ENCODE measurements around the gene VOPP1.

VOPP1 gene

GRCh38 chr7:55457801-55458200, 114.5 kb downstream of the VOPP1 start:
- DNase-seq, result no peak

DNA sequence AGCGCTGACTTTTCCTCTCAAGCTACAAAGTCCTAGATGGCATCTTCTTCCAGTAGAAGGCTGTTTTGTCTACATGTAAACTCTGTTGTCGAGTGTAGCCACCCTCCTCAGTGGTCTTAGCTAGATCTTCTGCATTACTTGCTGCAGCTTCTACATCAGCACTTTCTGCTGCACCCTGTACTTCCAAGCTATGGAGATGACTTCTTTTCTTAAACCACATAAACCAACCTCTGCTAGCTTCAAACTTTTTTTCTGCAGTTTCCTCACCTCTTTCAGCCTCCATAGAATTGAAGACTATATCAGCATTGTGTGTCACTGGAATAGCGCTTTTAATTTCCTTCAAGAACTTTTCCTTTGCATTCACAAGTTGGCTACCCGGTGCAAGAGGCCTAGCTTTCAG, 119.3 kb downstream of the VOPP1 start:
- no peak for DNase-seq

DNA sequence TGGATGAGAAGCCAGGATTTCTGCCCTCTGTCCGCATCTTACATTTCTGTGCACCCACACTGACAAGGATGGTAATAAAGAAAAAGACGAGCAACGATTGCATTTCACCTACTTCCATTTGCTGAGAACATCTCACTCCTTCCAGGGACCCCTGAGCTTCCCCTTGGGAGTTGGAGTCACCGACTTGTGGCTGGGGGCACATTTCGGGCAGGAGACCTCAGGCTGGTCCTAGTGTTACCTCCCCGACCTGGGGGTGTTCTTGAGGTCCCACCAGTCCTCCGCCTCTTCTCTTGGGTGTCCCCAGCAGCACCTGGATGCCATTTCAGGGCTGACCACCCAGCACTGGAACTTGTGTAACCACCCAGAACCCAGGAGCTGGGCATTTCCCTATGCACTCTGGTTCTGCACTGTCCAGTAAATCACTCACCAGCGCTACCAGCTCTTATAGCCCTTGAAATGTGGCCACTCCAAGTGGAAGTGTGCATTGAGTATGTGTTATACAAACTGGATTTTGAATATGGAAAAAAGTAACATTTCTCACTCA, 122.2 kb downstream of the VOPP1 start:
- DNase-seq, result no peak

DNA sequence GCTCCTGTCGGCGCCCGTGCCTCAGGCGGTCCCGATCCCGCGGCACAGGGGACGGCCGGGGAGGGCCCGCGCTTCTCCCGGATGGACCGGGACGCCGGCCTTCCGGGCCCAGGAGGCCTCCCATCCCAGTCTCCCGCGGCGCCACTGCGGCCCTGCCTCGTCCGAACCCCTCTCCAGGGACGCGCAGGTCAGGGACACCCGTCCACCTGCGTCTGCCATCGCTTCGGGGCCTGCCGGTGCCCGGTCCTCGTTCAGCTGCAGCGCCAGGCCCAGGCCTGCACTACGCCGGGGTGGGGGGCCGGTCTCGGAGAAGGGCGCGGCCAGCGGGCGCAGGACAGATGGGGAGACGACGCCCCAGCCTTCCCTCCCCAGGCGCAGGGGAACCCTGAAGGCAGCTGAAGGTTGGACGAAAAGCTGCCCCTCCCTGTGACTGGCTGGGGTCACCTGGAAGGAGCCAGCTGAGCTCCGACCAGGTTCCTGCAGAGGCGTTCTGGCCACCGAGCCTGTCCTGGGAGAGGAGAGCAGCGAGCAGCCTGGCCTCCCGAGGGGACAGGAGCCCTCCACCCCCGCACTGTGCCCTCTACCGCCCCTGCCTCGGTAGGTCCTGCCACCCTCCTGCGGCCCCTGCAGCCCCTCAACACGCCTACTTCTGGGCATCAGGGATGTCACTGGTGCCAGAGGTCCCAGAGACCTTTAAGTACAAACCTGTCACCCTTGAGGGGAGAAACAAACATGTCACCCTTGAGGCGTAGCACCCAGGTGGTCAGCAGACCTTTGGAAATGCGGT, 122.9 kb downstream of the VOPP1 start:
- no peak for DNase-seq

GRCh38 chr7:55448526-55448925, 123.8 kb downstream of the VOPP1 start:
- DNase-seq, result no peak

GRCh38 chr7:55444786-55445185, 127.5 kb downstream of the VOPP1 start:
- DNase-seq, result no peak

- DNase-seq, result no peak
These were observed 130.4 kb downstream of the VOPP1 start for GRCh38 chr7:55441774-55442522.

DNA sequence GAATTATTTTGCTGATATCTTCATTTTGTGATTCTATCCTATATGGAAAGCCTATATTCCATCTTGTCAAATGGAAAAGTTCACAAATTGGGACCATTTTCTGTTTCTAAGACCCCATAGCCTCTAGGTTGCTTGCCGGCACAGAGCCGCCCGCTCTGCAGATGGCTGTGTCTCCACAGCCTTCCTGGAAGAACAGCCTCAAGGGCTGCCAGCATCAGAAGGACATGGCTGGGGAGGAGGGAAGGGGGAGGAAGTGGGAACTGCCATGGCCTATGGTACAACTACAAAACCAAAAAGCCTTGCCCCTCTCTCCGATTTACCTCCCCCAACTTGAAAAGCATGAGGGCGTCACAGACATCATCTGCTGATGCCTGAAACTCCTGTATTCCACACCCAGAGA, 131.3 kb downstream of the VOPP1 start:
- no peak for DNase-seq

- DNase-seq, result no peak
These were observed 132.1 kb downstream of the VOPP1 start for GRCh38 chr7:55440040-55440690.

DNA sequence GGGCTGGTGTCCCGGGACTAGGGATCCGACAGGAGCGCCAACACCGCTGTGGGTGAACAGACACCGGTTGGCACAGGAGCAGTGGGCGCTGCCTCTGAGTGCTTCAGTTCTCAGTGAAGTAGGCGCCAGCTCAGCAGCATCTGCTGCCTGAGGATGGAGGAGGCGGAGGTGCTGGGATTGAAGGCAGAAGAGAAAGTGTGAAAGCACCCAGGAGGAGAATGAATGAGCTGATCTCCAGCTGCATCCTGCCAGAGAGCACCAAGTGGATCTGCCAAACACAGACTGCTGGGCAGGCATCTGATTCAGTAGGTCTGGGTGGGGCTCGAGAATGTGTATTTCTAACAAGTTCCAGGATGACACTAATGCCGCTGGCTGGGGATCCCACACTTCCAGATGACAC, 132.7 kb downstream of the VOPP1 start:
- no peak for DNase-seq

DNA sequence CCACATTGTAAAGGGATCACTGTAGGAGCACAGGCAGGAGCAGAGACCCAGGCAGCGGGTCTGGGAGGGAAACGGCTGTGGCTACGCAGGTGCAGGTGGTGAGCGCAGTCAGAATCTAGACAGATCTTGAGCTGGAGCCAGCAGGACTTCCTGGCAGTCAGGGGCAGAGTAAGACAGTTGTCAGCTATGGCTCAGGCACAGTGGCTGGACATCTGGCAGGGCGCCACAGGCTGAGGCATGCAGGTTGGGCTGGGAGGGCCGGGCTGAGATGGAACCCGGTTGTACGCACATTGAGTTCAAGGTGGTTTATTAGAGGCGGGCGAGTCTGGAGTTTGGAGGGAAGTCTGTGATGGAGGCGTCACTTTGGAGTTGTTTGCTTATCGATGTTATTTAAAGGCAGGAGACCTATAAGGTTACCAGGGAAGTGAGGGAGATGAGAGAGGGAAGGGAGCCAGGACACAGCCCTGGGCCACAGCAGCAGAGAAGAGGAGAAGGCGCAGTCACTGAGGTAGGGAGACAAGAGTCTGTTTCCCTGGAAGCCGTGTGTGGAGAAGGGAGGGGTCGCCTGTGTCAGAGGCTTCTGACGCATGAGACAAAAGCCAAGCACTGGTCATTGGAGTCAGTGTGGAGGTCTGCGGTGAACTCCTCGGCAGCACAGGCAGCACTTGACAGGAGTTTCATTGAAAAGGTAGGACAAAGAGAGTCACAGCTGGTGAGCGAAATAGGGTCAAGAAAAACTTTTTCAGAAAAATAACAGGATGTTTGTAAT, 133.4 kb downstream of the VOPP1 start:
- no peak for DNase-seq

GRCh38 chr7:55438085-55438756, 134.1 kb downstream of the VOPP1 start:
- no peak for DNase-seq

DNA sequence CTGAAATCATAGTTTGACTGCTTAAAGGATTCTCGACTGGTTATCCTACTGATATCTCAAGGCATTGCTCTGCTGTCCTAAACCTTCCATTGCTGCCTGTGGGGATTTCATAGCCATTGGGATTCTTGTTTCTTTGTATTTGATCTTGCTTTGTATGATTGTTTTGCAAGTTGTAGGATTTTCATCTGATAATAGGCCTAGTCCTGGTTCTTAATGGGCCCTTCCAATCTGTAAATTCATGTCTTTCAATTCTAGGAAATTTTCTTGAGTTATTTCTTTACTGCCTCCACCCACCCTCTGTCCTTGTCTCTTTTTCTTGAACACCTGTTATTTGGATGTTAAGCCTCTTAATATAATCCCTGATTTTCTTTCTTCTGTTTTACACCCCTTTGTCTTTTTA, 134.9 kb downstream of the VOPP1 start:
- DNase-seq, result no peak

- no peak for DNase-seq
These were observed 135.8 kb downstream of the VOPP1 start for GRCh38 chr7:55436457-55436856.

DNA sequence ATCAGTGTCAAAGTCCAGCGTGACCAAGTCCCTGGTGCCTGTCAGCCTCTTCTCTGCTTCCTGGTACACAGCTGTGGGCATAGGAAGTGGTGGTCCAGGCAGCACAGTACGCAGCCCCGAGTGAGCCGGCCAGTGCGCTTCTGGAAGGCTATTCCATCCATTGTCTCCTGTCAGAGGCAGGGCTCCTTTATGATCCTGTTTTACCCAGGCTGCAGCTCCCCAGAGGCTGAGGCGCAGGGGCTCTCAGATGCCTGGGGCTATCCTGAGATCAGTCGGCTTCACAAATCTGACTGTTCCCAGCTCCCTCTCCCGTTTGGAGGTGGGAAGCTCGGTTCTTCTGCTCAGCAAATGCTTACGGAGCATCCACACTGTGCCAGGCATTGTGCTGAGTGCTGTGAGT, 136.8 kb downstream of the VOPP1 start:
- DNase-seq, result no peak

DNA sequence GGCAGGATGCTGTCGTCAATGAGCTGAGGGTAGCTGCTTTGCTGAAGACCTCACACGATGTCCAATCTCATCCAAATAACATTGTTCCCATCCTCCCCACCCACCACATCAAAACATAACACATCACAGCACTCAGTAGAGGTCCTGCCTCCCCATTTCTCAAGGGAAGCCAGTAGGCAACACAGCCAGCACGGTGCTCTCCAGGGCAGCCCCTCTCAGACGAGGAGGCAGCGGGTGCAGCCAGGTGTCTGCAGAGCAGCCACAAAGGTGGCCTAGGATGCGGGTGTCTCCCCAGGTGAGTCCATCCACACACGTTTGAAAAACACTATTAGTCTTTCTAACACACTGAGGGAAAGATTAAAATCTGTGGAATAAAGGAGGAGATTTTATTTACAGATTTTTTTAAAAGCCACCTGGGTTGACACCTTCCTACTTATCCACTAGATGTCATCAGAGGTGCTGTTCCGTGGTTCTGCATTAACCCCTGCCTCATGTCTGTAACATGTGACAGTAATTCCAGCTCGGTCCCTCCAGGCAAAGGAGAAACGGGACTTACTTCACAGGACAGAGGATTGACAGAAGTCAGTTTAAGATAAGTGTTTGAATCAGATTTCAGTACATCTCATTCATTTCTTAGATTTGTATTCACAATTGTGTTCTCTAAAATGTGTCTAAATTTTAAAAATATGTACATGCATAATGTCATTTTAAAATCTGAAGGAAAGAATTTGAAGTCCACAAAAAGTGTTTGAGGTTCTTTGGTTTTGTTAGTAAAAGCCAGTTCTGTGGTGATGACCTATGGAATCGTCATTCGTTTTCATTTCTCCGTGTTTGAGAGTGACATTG, 139.1 kb downstream of the VOPP1 start:
- no peak for DNase-seq

- no peak for DNase-seq
These were observed 139.8 kb downstream of the VOPP1 start for GRCh38 chr7:55432506-55432905.

DNA sequence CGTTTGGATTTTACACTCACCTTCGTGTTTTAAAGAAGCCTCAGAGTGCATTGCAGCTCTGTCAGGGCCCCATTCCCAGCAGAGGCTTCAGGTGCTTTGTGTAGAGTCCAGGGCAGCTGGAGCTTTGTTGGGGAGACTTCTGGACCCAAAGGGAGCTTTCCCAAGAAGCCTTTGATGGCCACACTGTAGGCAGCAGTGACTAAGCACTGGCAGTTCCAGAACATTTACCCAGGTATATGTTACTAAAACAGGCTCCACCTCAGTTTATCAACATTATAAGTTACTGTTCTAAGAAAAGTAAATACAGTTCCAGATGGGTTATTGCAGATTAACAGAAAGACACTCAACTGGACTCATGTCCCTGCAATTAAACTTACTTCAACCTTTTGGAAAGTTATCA, 140.4 kb downstream of the VOPP1 start:
- DNase-seq, result no peak

- no peak for DNase-seq
These were observed 142.3 kb downstream of the VOPP1 start for GRCh38 chr7:55429835-55430499.

GRCh38 chr7:55427800-55428199, 144.5 kb downstream of the VOPP1 start:
- no peak for DNase-seq

- no peak for DNase-seq
These were observed 145.0 kb downstream of the VOPP1 start for GRCh38 chr7:55427342-55427741.

Measured in CD4-positive, alpha-beta T cell treated with Interleukin-15 for 1 hour (primary cell).